A549 (cell line): Measurements from ENCODE around the gene ABHD8. TPM values are rescaled to one million over a fixed set of nuclear protein-coding genes. Genes with fewer than 3 reads are reported as not detected.

Experiments used
- ATAC-seq, 2 experiments: fragments of 200-7000 bp in 1 of 2; fragments of >200 bp in 1 of 2; cut with Nextera tagmentation in 1 of 2; cut with Tn5 transposase in 1 of 2; 3 replicates each; pipeline versions ENCODE4 v1.8.0 to v1.9.1; 2018 to 2020; ENCODE audit warnings: mild to moderate bottlenecking in 1 of 2, moderate library complexity in 1 of 2
- CTCF ChIA-PET: fragments of 300-600 bp; sonication (Branson Sonifier 250); formaldehyde crosslinking; extraction: SDS; loops from one replicate; lab custom pipeline; 2021; ENCODE audit warnings: antibody characterized with exemption, inconsistent platforms; lab: Yijun Ruan, JAX
- POLR2A ChIA-PET: fragments of 350-600 bp; formaldehyde crosslinking; extraction: SDS; loops from one replicate; lab custom pipeline; 2021; ENCODE audit warnings: antibody characterized with exemption, inconsistent platforms; lab: Yijun Ruan, JAX
- DNase-seq, 2 experiments: peaks; one replicate each; pipeline versions ENCODE4 v3.0.0 to v3.0.0-alpha.2; 2011 to 2016; ENCODE audit warnings: low read depth in 1 of 2, low spot score in 1 of 2
- FAIRE-seq: peaks from 2 replicates; lab custom pipeline; 2011; peaks lifted over from hg19 to GRCh38; lab: Jason Lieb, UNC
- H3K27ac ChIP-seq, 2 experiments: fragments of >200 bp; sonication (Bioruptor Twin); formaldehyde crosslinking; 3 replicates each; pipeline ENCODE4 v1.5.1; 2016 to 2017
- H3K4me1 ChIP-seq: fragments of >200 bp; sonication (Bioruptor Twin); formaldehyde crosslinking; 3 replicates; pipeline ENCODE4 v1.6.1; 2016
- H3K4me2 ChIP-seq: fragments of >200 bp; sonication (Bioruptor Twin); formaldehyde crosslinking; 3 replicates; pipeline ENCODE4 v1.6.1; 2016
- H3K4me3 ChIP-seq: fragments of >200 bp; sonication (Bioruptor Twin); formaldehyde crosslinking; 3 replicates; pipeline ENCODE4 v1.5.1; 2016
- H3K9me3 ChIP-seq: fragments of >200 bp; sonication (Bioruptor Twin); formaldehyde crosslinking; 3 replicates; pipeline ENCODE4 v1.6.1; 2016
- CBX2 ChIP-seq: fragments of 200-600 bp; sonication (generic); IDR thresholded peaks from 2 replicates; pipeline ENCODE4 v1.6.1; 2016; ENCODE audit warnings: low read depth, mild to moderate bottlenecking, borderline replicate concordance
- CHD2 ChIP-seq: fragments of 150-350 bp; IDR thresholded peaks from 2 replicates; pipeline ENCODE4 v1.6.1; 2014; ENCODE audit warnings: low read length; ENCODE audit not compliant: partially characterized antibody
- EHMT2 ChIP-seq: fragments of 200-600 bp; sonication (generic); IDR thresholded peaks from 2 replicates; pipeline ENCODE4 v1.6.1; 2016; ENCODE audit warnings: antibody characterized with exemption, low read depth, mild to moderate bottlenecking, moderate library complexity
- GATA3 ChIP-seq: IDR thresholded peaks from 2 replicates; pipeline ENCODE4 v1.6.1; 2012; ENCODE audit warnings: borderline replicate concordance
- HOXA7 ChIP-seq: fragments of 250-450 bp; sonication (Bioruptor Pico); IDR thresholded peaks from 2 replicates; pipeline ENCODE4 v1.5.0; 2020; ENCODE audit warnings: mild to moderate bottlenecking, moderate library complexity
- HOXB5 ChIP-seq: fragments of 250-450 bp; sonication (Bioruptor Pico); IDR thresholded peaks from 2 replicates; pipeline ENCODE4 v1.5.0; 2020; ENCODE audit warnings: mild to moderate bottlenecking, moderate library complexity
- KDM5A ChIP-seq: fragments of 200-600 bp; sonication (generic); IDR thresholded peaks from 2 replicates; pipeline ENCODE4 v1.6.1; 2016; ENCODE audit warnings: antibody characterized with exemption, mild to moderate bottlenecking
- NPAS2 ChIP-seq: fragments of 250-450 bp; sonication (Bioruptor Pico); IDR thresholded peaks from 2 replicates; pipeline ENCODE4 v1.8.0; 2022; ENCODE audit warnings: mild to moderate bottlenecking, moderate library complexity, borderline replicate concordance
- PHF8 ChIP-seq: fragments of 200-600 bp; sonication (generic); IDR thresholded peaks from 2 replicates; pipeline ENCODE4 v1.6.1; 2016; ENCODE audit warnings: low read depth, mild to moderate bottlenecking, antibody characterized with exemption, moderate library complexity, borderline replicate concordance
- SMC3 ChIP-seq: fragments of >200 bp; sonication (Bioruptor Twin); formaldehyde crosslinking; IDR thresholded peaks from 3 replicates; pipeline ENCODE4 v1.6.1; 2018; ENCODE audit warnings: inconsistent platforms
- SREBF2 ChIP-seq: fragments of 450-650 bp; IDR thresholded peaks from 2 replicates; pipeline ENCODE4 v1.6.1; 2014; ENCODE audit warnings: mild to moderate bottlenecking, moderate library complexity
- ZSCAN20 ChIP-seq: fragments of 250-450 bp; sonication (Bioruptor Pico); IDR thresholded peaks from 2 replicates; pipeline ENCODE4 v1.8.0; 2022; ENCODE audit warnings: mild to moderate bottlenecking, moderate library complexity
- WGBS: methylation state at CpG from one replicate; pipeline ENCODE4 v1.1.6; 2017; ENCODE audit errors: missing lambda C conversion rate; 5-methylcytosine and 5-hydroxymethylcytosine counted together
- polyA plus RNA-seq, 4 experiments: library from polyadenylated mRNA; depleted of rRNA in 3 of 4; stranded (reverse); fragments of >200 nt; fragmentation: RNase III in 1 of 4; extraction: RNeasy Plus Mini Kit Qiagen cat#74134 plus additional on column Dnase treatment in 1 of 4; gene quantifications; 2 replicates in 3 of 4; 3 replicates in 1 of 4; pipeline ENCODE4 v1.2.3, GENCODE V29; 2011 to 2017
- TF ChIP-seq, protein P1 (sequence below): IDR thresholded peaks from 2 replicates; pipeline ENCODE4 v1.6.1; 2012; ENCODE audit warnings: low read depth, borderline replicate concordance
- TF ChIP-seq, protein P2 (sequence below): fragments of >200 bp; sonication (Bioruptor Twin); formaldehyde crosslinking; IDR thresholded peaks from 3 replicates; pipeline ENCODE4 v1.6.1; 2016
- TF ChIP-seq, protein P3 (sequence below): fragments of 250-450 bp; sonication (Bioruptor Pico); IDR thresholded peaks from 2 replicates; pipeline ENCODE4 v1.5.0; 2021; ENCODE audit warnings: mild to moderate bottlenecking, moderate library complexity, borderline replicate concordance
- TF ChIP-seq, protein P4 (sequence below): fragments of 200-600 bp; sonication (generic); IDR thresholded peaks from 2 replicates; pipeline ENCODE4 v1.6.1; 2016; ENCODE audit warnings: antibody characterized with exemption, mild to moderate bottlenecking, moderate library complexity
- TF ChIP-seq, protein P5 (sequence below): IDR thresholded peaks from 2 replicates; pipeline ENCODE4 v1.6.1; 2012

The ABHD8 gene
- polyA plus RNA-seq, 2 of the 4 experiments (the other 2 are of a cell fraction): 2.3 to 4.2 TPM

DNA sequence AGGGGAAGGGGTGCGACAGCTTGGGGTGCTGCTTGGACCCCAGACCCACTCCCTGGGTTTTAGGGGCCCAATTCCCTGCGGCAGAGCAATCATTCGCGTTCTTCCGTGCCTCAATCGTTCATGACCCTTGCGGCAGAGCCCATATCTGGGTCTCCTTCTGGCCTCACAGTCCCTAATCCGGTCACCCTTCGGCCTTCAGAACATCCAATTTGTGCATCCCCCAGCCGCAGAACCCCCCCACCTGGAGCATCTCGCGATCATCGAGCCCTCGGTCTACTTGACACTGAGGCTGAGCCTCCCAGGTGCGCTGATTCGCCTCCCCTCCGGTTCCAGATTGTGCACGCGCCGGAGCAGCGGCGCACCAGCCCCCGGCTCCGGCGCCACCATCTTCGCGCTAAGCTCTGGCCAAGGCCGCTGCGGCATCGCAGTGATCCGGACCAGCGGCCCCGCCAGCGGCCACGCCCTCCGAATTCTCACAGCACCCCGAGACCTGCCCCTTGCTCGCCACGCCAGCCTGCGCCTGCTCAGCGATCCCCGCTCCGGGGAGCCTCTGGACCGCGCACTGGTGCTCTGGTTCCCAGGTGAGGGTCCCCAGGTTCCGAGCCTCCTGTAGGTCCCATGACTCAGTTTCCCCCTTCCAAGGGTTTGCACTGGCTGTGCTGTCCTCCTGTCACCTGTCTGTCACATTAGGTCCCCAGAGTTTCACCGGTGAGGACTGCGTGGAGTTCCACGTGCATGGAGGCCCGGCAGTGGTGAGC is 34.6 kb upstream of the ABHD8 start:
- H3K4me1 ChIP-seq: peaks cover 29% of the 10 kb centered on the region
- ATAC-seq: peak; percentile 5 to 9; a peak in 3 of 6 replicates
- H3K9me3 ChIP-seq: no peaks in the 10 kb centered on the region
- peak overlapping the region; percentile 91 for H3K4me2 ChIP-seq
- DNase-seq: no peak
- CTCF ChIA-PET: no interaction called here
- POLR2A ChIA-PET: interaction anchor here (0.6 to 1.3 kb wide), 3 partner anchors 36 to 82 kb away, joined by 3 to 10 read pairs (median 5); partner anchors contain the start of gene MVB12A
- H3K27ac ChIP-seq: peak overlapping the region; percentile 83 to 94
- peak overlapping the region; percentile 71 for H3K4me3 ChIP-seq
- TF ChIP-seq, protein P1, sequence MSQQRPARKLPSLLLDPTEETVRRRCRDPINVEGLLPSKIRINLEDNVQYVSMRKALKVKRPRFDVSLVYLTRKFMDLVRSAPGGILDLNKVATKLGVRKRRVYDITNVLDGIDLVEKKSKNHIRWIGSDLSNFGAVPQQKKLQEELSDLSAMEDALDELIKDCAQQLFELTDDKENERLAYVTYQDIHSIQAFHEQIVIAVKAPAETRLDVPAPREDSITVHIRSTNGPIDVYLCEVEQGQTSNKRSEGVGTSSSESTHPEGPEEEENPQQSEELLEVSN: no peak
- TF ChIP-seq EHMT2 (no peak), CBX2 (no peak), HOXA7 (CRISPR knock-in tag) (no peak), SMC3 (no peak), ZSCAN20 (no peak), SREBF2 (no peak), GATA3 (no peak), NPAS2 (CRISPR knock-in tag) (no peak), KDM5A (no peak), CHD2 (peak; percentile 39), HOXB5 (no peak), PHF8 (no peak)
- TF ChIP-seq, protein P2, sequence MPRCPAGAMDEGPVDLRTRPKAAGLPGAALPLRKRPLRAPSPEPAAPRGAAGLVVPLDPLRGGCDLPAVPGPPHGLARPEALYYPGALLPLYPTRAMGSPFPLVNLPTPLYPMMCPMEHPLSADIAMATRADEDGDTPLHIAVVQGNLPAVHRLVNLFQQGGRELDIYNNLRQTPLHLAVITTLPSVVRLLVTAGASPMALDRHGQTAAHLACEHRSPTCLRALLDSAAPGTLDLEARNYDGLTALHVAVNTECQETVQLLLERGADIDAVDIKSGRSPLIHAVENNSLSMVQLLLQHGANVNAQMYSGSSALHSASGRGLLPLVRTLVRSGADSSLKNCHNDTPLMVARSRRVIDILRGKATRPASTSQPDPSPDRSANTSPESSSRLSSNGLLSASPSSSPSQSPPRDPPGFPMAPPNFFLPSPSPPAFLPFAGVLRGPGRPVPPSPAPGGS: no peak
- TF ChIP-seq, protein P3, sequence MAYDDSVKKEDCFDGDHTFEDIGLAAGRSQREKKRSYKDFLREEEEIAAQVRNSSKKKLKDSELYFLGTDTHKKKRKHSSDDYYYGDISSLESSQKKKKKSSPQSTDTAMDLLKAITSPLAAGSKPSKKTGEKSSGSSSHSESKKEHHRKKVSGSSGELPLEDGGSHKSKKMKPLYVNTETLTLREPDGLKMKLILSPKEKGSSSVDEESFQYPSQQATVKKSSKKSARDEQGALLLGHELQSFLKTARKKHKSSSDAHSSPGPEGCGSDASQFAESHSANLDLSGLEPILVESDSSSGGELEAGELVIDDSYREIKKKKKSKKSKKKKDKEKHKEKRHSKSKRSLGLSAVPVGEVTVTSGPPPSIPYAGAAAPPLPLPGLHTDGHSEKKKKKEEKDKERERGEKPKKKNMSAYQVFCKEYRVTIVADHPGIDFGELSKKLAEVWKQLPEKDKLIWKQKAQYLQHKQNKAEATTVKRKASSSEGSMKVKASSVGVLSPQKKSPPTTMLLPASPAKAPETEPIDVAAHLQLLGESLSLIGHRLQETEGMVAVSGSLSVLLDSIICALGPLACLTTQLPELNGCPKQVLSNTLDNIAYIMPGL: no peak
- TF ChIP-seq, protein P4, sequence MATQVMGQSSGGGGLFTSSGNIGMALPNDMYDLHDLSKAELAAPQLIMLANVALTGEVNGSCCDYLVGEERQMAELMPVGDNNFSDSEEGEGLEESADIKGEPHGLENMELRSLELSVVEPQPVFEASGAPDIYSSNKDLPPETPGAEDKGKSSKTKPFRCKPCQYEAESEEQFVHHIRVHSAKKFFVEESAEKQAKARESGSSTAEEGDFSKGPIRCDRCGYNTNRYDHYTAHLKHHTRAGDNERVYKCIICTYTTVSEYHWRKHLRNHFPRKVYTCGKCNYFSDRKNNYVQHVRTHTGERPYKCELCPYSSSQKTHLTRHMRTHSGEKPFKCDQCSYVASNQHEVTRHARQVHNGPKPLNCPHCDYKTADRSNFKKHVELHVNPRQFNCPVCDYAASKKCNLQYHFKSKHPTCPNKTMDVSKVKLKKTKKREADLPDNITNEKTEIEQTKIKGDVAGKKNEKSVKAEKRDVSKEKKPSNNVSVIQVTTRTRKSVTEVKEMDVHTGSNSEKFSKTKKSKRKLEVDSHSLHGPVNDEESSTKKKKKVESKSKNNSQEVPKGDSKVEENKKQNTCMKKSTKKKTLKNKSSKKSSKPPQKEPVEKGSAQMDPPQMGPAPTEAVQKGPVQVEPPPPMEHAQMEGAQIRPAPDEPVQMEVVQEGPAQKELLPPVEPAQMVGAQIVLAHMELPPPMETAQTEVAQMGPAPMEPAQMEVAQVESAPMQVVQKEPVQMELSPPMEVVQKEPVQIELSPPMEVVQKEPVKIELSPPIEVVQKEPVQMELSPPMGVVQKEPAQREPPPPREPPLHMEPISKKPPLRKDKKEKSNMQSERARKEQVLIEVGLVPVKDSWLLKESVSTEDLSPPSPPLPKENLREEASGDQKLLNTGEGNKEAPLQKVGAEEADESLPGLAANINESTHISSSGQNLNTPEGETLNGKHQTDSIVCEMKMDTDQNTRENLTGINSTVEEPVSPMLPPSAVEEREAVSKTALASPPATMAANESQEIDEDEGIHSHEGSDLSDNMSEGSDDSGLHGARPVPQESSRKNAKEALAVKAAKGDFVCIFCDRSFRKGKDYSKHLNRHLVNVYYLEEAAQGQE: peak; percentile 38
- TF ChIP-seq, protein P5, sequence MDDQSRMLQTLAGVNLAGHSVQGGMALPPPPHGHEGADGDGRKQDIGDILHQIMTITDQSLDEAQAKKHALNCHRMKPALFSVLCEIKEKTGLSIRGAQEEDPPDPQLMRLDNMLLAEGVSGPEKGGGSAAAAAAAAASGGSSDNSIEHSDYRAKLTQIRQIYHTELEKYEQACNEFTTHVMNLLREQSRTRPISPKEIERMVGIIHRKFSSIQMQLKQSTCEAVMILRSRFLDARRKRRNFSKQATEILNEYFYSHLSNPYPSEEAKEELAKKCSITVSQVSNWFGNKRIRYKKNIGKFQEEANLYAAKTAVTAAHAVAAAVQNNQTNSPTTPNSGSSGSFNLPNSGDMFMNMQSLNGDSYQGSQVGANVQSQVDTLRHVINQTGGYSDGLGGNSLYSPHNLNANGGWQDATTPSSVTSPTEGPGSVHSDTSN: no peak
- 4% methylated on average over 10 of the region's 50 CpGs for whole genome bisulfite sequencing
- FAIRE-seq: no peak
